ENCODE results near the gene CAP2.
"Not testable (repeated sequence)": the region's sequence is repeated elsewhere in the genome, so short reads cannot be mapped to it uniquely, and the experiment has no call there.

Gene CAP2

DNA sequence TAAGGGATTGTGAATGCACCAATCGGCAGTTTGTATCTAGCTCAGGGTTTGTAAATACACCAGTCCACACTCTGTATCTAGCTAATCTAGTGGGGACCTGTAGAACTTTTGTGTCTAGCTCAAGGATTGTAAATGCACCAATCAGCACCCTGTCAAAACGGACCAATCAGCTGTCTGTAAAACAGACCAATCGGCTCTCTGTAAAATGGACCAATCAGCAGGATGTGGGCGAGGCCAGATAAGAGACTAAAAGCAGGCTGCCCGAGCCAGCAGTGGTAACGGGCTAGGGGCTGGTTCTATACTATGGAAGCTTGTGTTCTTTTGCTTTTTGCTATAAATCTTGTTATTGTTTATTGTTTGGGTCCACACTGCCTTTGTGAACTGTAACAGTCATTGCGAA is 187.9 kb downstream of the CAP2 start:
- DNase-seq (ENCODE audit: low read depth, low spot score): not testable (repeated sequence)

DNA sequence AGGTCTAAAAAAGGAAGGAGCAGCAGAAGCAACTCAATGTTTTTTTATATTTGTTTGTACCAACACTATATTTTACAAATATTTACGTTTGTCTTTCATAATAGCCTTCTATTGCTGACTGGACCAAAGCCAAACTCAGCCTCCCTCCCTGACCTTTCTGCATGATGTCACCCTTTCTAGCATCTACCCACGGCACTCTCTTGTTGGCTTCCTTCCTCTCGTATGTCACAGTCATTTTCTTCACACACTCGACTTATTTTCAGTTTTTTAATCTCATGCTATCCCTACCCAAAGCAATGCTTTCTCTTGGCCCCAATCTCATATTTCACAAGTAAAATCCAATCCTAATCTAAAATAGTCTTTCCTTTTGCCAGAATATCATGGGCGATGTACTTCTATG is 190.4 kb downstream of the CAP2 start:
- no peak for DNase-seq (ENCODE audit: low read depth, low spot score)

DNA sequence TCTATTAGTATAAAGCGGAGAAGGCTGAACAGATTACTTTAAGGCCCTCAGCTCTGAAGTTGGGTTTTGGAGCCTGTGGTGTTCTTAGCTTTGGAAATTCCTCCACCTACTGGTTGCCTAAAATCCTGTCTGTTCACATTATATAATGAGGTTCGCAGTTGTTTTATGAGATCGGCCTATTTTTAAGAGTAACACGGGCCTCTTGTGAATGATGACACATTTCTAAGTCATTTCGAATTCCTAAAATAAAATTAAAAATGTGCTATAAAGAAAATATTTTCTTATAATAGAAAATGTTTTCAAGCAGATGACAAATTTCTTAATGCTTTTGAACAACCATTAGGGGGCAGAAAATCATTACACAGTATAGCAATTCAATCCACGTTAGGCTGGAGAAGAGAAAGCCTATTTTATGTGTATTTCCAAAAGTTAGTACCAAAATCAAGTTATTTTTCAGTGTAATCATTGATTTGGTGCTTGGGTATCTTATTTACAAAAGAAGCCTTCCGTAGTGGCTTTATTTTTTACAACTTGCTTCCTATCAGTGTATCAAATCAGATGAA is 190.9 kb downstream of the CAP2 start:
- DNase-seq (ENCODE audit: low read depth, low spot score): peak; percentile 63

DNA sequence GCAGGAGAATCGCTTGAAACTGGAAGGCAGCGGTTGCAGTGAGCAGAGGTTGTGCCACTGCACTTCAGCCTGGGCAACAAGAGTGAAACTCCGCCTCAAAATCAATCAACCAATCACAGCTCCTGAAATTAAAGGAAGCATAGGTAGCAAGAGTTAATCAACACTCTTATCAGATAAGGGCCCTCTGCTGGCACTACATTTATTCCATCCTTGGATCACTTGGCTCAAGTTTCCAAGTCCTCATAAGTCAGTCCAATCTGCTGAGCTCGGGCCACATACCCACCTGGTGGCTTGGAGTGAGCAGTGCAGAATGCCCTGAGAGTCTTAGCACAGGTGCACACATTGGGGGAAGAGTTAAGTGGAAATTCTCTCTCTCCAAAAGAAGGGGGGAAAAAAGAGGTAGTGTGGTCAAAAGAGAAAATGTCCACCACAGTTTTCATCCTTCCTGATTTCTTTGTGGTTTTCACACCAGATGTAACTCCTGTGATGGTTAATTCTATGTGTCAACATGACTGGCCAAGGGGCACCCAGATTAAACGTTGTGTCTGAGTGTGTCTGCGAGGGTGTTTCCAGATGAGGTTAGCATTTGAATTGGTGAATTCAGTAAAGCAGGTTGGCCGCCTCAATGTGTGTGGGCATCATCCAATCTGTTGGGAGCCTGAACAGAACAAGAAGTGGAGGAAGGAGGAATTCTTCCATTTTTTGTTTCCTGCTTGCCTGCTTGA is 192.5 kb downstream of the CAP2 start:
- DNase-seq (ENCODE audit: low read depth, low spot score): no peak

DNA sequence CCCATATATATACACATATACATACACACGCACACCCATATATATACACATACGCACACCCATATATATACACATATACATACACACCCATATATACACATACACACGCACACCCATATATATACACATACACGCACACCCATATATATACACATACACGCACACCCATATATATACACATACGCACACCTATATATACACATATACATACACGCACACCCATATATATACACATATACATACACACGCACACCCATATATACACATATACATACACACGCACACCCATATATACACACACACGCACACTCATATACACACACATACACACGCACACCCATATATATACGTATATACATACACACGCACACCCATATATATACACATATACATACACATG is 193.2 kb downstream of the CAP2 start:
- DNase-seq (ENCODE audit: low read depth, low spot score): not testable (repeated sequence)

DNA sequence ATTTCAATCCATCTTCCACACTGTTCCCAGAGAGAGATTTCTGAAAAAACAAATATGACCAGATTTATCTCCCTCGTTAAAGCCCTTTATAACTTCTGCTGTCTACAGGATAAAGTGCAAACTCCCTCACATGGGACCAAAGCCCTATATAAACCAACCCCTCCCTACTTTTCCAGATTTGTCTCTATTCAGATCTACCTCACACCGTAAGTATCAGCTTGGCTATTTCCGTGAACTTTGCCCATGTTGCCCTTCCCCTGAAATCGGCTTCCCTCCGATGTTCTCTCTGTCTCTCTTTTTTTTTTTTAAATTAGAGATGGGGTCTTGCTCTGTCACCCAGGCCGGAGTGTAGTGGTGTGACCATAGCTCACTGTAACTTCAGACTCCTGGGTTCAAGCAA is 194.6 kb downstream of the CAP2 start:
- no peak for DNase-seq (ENCODE audit: low read depth, low spot score)

DNA sequence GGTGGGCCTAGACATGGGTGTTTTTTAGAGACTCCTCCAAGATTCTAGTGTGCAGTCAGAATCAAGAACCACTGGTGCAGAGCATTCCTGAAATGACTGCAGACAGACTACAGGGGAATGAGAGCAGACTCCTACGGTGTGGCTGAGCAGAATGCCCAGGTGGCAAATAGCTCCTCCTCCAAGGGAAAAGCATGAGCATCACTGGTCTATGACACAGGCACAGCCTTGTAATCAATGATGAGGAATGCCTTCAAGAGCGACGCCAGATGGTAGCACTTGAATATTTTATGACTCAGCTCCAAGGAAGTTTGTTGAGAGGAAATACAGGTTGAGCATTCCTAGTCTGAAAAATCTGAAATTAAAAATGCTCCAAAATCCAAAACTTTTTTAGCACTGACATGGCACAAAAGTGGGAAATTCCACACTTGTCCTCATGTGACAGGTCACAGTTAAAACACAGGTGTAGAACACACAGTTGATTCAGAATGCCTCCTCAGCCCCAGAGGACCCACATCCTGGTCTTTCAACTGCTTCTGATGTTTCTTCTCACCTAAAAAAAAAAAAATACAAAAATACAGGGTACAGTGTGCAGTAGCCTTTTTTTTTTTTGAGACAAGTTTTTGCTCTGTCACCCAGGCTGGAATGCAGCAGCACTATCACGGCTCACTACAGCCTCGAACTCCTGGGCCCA is 196.2 kb downstream of the CAP2 start:
- no peak for DNase-seq (ENCODE audit: low read depth, low spot score)

DNA sequence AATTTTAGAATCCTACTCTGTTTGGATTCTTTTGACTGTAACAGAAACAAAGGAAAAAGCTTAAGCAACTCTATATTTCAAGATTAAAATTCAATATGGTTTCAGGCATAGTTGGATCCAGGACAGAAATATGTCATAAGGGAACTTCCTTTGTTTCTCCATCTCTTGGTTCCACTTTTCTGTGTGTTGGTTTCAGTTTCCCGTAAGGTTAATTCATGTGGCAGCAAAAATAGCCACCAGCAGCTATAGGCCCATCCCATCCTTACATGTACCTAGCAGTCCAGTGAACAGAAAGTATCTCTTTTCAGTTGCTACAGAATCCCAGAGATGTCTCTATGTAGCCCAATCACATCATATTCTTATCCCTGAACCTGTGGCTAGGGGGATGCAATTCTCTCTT is 197.9 kb downstream of the CAP2 start:
- no peak for DNase-seq (ENCODE audit: low read depth, low spot score)

DNA sequence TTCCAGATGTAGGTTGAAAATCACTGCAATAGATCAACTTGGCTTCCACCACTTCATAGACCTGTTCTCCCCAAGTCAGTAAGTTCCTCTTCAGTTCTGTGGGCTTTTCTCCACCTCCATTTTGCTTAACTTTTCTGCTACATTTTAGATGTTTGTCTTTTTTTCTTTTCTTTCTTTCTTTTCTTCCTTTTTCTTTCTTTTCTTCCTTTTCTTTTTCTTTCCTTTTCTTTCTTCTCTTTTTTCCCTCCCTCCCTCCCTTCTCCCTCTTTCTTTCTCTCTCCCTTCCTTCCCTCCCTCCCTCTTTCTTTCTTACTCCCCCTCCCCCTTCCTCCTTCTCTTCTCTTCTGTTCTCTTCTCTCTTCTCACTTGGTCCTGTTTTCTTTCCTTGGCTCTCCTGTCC is 199.9 kb downstream of the CAP2 start:
- DNase-seq (ENCODE audit: low read depth, low spot score): no peak

DNA sequence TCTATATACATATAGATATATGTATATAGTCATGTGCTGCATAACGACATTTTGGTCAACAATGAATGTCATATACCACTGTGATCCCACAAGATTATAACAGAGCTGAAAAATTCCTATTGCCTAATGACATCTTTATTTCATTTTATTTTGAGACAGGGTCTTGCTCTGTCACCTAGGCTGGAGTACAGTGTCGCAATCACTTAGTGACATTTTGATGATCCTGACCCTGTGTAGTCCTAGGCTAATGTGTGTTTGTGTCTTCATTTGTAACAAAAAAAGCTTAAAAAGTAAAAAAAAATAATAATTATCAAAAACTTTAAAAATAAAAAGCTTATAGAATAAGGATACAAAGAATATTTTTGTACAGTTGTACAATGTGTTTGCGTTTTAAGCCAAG is 202.7 kb downstream of the CAP2 start:
- no peak for DNase-seq (ENCODE audit: low read depth, low spot score)

DNA sequence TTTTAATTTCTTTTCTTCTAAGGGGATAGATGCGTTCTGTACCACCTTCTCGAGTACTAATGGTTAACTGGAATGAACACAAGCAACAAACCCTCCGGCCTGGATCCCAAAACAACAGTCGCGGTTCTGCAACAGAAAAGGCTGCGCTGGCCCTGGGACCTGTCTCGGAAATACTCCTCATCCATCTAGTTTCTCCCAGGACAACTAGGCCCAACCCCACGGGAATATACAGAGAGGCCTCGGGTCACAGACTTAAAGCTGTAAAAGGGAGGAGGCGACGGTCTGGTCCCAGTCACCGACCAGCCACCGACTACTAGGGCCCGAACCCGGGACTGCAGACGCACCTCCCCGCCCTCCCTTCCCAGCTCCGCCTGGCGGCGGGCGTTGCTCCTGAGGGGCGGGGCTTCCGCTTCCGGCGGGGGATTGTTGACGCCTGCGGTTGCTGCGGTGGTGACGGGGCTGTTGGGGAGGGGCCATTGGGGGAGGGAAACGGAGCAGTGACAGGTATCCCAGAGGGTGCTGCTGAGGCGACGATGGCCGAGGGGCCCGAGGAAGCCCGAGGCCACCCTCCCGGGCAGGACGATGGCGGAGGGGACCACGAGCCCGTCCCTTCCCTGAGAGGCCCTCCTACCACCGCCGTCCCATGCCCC is 206.6 kb downstream of the CAP2 start, which contains the start of gene FAM8A1:
FAM8A1 (plus strand) TSS at position 426 of the 650 bp plus-strand sequence; CDS start at position 534, 108 bp downstream.
- peak; percentile 59 for DNase-seq (ENCODE audit: low read depth, low spot score)

DNA sequence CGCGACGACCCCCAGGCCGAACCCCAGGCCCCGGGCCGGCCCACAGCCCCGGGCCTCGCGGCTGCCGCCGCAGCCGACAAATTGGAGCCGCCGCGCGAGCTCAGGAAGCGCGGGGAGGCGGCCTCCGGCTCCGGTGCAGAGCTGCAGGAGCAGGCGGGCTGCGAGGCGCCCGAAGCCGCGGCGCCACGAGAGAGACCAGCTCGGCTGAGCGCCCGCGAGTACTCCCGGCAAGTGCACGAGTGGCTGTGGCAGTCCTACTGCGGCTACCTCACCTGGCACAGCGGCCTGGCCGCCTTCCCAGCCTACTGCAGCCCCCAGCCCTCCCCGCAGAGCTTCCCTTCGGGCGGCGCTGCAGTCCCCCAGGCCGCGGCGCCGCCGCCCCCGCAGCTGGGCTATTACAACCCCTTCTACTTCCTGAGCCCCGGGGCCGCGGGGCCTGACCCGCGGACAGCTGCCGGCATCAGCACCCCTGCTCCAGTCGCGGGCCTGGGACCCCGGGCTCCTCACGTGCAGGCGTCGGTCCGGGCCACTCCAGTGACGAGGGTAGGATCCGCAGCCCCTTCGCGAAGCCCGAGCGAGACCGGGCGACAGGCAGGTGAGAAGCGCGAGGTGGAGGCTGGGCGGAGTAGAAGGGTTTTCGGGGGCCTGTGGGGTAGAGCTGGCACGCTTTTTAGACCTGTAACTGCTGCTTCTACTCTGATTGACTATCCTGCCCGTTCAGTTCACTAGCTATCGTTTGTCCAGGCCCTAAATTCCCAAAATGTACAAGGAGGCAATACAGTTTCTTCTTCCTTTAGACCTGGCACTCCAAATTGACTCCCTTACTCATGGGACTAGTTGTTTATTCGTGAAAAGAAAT is 207.4 kb downstream of the CAP2 start:
- DNase-seq (ENCODE audit: low read depth, low spot score): no peak

DNA sequence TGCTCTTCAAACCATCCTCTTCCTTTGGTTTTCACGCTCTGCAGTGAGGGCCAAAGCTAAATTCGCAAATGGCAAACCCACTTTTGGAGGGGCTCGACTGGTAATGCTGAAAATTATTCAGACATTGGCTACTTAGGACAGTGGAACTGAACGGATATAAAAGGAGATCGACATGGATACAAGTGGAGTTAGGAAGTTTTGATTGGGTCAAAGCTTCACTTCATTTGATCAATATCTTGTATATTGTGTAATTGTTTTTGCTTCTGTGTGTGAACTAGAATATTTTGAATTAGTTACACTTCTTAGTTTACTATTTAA is 207.9 kb downstream of the CAP2 start:
- DNase-seq (ENCODE audit: low read depth, low spot score): no peak

DNA sequence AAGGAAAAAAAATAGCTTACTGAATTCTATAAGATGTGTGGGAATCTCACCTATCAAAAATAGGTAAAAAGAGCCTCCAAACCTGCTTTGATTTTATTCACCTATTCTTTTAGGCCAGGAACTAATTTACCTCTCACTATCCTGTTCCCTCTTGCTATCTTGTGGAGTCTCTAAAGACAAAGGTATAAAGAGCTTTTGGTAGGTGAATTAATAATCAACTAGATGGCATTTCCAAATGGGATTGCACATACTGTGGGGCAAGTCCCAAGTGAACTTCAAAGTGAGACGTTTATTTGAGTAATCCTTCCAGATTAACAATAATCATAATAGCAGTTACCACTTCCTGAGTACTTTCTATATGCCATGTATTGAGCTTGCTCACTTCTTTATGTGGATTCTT is 209.5 kb downstream of the CAP2 start:
- no peak for DNase-seq (ENCODE audit: low read depth, low spot score)

DNA sequence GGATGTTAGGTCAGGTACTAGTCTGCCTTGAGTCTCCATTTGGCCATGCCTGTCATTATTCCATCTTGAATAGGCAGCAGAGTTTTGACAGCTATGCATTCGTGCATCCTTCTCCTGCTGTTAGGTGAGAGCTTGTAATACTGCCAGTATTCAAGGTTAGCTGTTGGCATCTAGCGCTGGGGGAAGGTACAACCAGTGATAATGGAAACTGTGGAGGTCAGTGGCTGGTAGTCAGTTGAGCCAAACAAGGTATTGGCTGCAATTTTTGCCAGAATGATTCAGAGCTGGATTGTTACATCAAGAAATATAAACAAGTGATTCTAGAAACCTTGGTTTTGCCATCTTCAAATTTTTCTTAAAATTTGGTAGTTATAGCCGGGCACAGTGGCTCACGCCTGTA is 213.2 kb downstream of the CAP2 start:
- no peak for DNase-seq (ENCODE audit: low read depth, low spot score)
